Measurements from ENCODE around the gene WWOX. TPM values are rescaled to one million over a fixed set of nuclear protein-coding genes. Genes with fewer than 3 reads are reported as not detected.

The WWOX gene
- total RNA-seq, 1 experiment from 2014 or later, result 15.6 TPM

DNA sequence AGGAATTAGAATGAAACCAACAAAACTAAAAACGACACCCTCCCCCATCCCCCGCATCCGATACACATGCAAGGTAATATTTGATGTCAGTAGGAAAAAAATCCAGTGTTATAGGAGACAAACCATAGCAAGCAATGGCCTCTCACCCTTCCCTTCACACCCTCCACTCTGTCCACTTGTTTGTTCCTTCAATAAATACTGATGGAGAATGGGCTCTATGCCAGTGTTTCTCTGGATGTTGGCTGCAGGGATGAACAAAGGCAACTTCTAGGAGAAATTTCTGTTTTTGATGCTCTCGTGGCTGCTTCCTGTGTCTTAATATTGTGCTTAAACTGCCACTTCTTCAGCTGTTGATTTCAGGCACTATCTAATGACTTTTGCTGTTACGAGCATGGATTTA is 98.8 kb downstream of the WWOX start:
- H3K79me2 ChIP-seq (ENCODE audit: insufficient read depth, low read length), result no peaks in the 10 kb centered on the region
- H2BK15ac ChIP-seq (ENCODE audit: low read depth, low read length), result no peak overlapping the region
- no peaks in the 10 kb centered on the region for H3K4me1 ChIP-seq (ENCODE audit: insufficient read depth, low read length)
- no peak overlapping the region for H3K18ac ChIP-seq (ENCODE audit: insufficient read length, low read depth, low read length)
- H3K56ac ChIP-seq (ENCODE audit: insufficient read length, low read depth, low read length), result no peak overlapping the region
- no peak overlapping the region for H3K4ac ChIP-seq (ENCODE audit: low read depth, low read length)
- no peak overlapping the region for H4K5ac ChIP-seq (ENCODE audit: insufficient read length, low read depth, low read length)
- H2BK20ac ChIP-seq (ENCODE audit: low read depth, low read length, poor library complexity, severe bottlenecking), result no peak overlapping the region
- H2AFZ ChIP-seq (ENCODE audit: low read length), result no peak overlapping the region
- no peak overlapping the region for H4K91ac ChIP-seq (ENCODE audit: insufficient read length, low read depth, low read length)
- Mint-ChIP-seq H3K27ac (no peak overlapping the region; a peak in 1 of 7 replicates), H3K9me3 (peaks cover 0 to 3% of the 10 kb centered on the region in 2 experiments; a peak in 1 of 5 replicates), H3K27me3 (ENCODE audit: low read depth) (no peaks in the 10 kb centered on the region), H3K4me1 (peaks cover 17% of the 10 kb centered on the region in 2 experiments), H3K36me3 (ENCODE audit: insufficient read depth in 1 of 3, low read depth in 3 of 3) (peaks cover 0 to 1% (median 0%) of the 10 kb centered on the region in 3 experiments; a peak in 1 of 7 replicates), H3K4me3 (no peak overlapping the region)
- H3K23me2 ChIP-seq (ENCODE audit: insufficient read length, low read depth, low read length, poor library complexity, severe bottlenecking), result no peaks in the 10 kb centered on the region
- H4K8ac ChIP-seq (replicated peaks; ENCODE audit: insufficient read length, low read depth, low read length), result no peak overlapping the region
- TF ChIP-seq CTCF (conservative IDR thresholded peaks at IDR 0.05), result no peak
- H3K14ac ChIP-seq (ENCODE audit: insufficient read depth, low read length), result no peak overlapping the region
- peaks cover 4% of the 10 kb centered on the region for H4K20me1 ChIP-seq (ENCODE audit: control insufficient read depth, insufficient read depth, insufficient read length)
- no CpG with 5 or more reads among the region's 5 CpGs for WGBS (ENCODE audit: extremely low coverage, insufficient read length, low lambda C conversion rate)
- H2BK120ac ChIP-seq (ENCODE audit: low read depth, low read length, poor library complexity, severe bottlenecking), result no peak overlapping the region
- no peaks in the 10 kb centered on the region for H3K9me3 ChIP-seq (ENCODE audit: control insufficient read depth, low read depth, low read length)
- H3K27ac ChIP-seq (ENCODE audit: insufficient read length, low read depth, low read length), result no peak overlapping the region
- no peak overlapping the region for H3K23ac ChIP-seq (ENCODE audit: insufficient read length, low read depth, low read length)
- no peak overlapping the region for H3K4me2 ChIP-seq (ENCODE audit: insufficient read depth, insufficient read length, low read length)
- no peak overlapping the region for H2BK5ac ChIP-seq (ENCODE audit: insufficient read length, low read length)
- H3K9ac ChIP-seq (ENCODE audit: extremely low read depth, insufficient read length, low read length), result no peak overlapping the region
- H3K27me3 ChIP-seq (ENCODE audit: insufficient read depth, low read length), result no peaks in the 10 kb centered on the region
- no peak overlapping the region for H3T11ph ChIP-seq (ENCODE audit: low read length)
- no peak overlapping the region for H2BK12ac ChIP-seq (ENCODE audit: insufficient read length, low read depth, low read length)
- H3K79me1 ChIP-seq (ENCODE audit: insufficient read depth, low read depth, low read length, poor library complexity, severe bottlenecking), result no peaks in the 10 kb centered on the region
- H2AK5ac ChIP-seq (ENCODE audit: insufficient read length, low read length), result no peak overlapping the region
- no peak for DNase-seq
